Pulmonary artery endothelial cell (primary cell): ENCODE data around the gene TTBK2. TPM values are rescaled to one million over a fixed set of nuclear protein-coding genes. Genes with fewer than 3 reads are reported as not detected.

Experiments used
- DNase-seq: peaks from one replicate; pipeline ENCODE4 v3.0.0-alpha.2; 2011; ENCODE audit warnings: low read depth, low spot score
- total RNA-seq: library from RNA; depleted of rRNA; stranded (reverse); fragments of >200 nt; gene quantifications from 2 replicates; pipeline ENCODE4 v1.2.3, GENCODE V29; 2014

The TTBK2 gene
- total RNA-seq, 1 donor from 2014 or later = 7.6 TPM

DNA sequence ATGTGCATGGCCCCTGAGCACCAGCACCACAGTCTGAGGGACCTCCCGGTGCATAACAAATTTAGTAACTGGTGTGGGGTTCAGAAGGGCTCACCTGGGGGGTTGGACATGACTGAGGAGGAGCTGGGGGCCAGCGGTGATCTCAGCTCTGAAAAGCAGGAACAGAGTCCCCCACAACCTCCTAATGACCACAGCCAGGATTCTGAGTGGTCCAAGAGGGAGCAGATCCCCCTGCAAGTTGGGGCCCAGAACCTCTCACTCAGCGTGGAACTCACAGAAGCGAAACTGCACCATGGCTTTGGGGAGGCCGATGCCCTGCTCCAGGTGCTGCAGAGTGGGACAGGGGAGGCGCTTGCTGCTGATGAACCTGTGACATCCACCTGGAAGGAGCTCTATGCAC lies 226.6 kb downstream of the TTBK2 start:
- DNase-seq = no peak

DNA sequence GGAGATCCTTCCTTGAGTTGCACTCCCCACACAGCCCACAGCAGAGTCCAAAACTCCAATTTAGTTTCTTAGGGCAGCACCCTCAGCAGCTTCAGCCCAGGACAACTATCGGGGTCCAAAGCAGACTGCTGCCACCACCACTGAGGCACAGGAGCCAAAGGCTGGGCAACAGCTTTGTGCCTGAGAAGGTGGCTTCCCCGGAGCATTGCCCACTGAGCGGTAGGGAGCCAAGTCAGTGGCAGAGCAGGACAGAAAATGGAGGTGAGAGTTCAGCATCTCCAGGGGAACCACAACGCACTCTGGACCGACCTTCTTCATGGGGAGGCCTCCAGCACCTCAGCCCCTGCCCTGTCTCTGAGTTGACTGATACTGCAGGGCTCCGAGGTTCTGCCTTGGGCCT lies 227.1 kb downstream of the TTBK2 start:
- DNase-seq = no peak

DNA sequence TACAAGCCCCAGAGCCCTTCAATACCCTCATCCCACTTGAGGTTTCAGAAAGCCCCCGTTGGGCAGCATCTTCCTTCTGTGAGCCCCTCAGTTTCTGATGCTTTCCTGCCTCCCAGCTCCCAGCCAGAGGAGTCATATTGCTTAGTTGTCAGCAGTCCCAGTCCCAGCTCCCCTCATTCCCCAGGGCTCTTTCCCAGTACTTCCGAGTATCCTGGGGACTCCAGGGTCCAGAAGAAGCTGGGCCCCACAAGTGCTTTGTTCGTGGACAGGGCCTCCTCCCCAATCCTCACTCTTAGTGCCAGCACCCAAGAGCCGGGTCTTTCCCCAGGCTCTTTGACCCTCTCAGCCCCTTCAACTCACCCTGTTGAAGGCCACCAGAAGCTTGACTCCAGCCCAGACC lies 227.6 kb downstream of the TTBK2 start:
- DNase-seq = no peak

DNA sequence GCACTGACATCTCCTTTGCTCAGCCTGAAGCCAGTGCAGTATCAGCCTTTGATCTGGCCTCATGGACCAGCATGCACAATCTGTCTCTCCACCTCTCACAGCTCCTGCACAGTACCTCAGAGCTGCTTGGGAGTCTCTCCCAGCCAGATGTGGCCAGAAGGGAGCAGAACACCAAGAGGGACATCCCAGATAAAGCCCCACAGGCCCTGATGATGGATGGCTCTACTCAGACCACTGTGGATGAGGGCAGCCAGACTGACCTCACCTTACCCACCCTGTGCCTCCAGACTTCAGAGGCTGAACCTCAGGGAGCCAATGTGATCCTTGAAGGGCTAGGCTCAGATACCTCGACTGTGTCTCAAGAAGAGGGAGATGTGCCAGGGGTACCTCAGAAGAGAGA lies 228.0 kb downstream of the TTBK2 start:
- DNase-seq = no peak

DNA sequence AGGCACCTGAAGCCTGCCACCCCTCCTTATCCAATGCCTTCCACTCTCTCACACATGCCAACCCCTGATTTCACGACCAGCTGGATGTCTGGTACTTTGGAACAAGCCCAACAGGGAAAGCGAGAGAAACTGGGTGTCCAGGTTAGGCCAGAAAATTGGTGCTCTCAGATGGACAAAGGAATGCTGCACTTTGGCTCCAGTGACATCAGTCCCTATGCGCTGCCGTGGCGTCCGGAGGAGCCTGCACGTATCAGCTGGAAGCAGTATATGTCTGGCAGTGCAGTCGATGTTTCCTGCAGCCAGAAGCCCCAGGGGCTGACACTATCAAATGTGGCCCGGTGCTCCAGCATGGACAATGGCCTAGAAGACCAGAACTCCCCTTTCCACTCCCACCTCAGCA lies 228.8 kb downstream of the TTBK2 start:
- DNase-seq = no peak

DNA sequence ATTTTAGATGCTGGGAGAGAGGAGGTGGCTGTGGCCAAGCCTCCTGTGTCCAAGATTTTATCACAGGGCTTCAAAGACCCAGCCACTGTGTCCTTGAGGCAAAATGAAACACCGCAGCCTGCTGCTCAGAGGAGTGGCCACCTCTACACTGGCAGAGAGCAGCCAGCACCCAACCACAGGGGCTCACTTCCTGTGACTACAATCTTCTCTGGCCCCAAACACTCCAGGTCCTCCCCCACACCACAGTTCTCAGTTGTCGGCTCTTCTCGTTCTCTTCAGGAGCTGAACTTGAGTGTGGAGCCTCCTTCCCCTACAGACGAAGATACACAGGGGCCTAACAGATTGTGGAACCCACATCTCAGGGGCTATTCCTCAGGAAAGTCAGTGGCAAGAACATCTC lies 229.3 kb downstream of the TTBK2 start:
- DNase-seq = no peak

Other genes with a start within 250 kb of the TTBK2 start
- 14.3 and 16.5 TPM in 2 replicates for gene CDAN1, start 183.7 kb downstream of the TTBK2 start, total RNA-seq
- 25.7 and 39.5 TPM in 2 replicates for gene UBR1, start 185.3 kb upstream of the TTBK2 start, total RNA-seq
- 15.4 and 18.6 TPM in 2 replicates for gene TMEM62, start 212.8 kb upstream of the TTBK2 start, total RNA-seq